HCT116 (cell line): ENCODE results near the gene TAF1B. TPM values are rescaled to one million over a fixed set of nuclear protein-coding genes. Genes with fewer than 3 reads are reported as not detected.

Experiments used
- ATAC-seq: fragments of 200-7000 bp; cut with Tn5 transposase; 2 replicates; pipeline ENCODE4 v1.9.1; 2020; ENCODE audit warnings: mild to moderate bottlenecking, moderate library complexity
- BruUV-seq: library from RNA; stranded (reverse); fragments of 400-500 nt; replicated peaks from 2 replicates; lab custom pipeline; 2021; lab: Mats Ljungman, UMichigan
- CTCF ChIA-PET: fragments of 300-600 bp; sonication (Branson Sonifier 250); formaldehyde crosslinking; loops from one replicate; lab custom pipeline; 2021; ENCODE audit warnings: antibody characterized with exemption; lab: Charles Lee
- POLR2A ChIA-PET: fragments of 300-600, 350-600 bp; sonication (Branson Sonifier 250); formaldehyde crosslinking; loops from one replicate; lab custom pipeline; 2021; ENCODE audit warnings: antibody characterized with exemption; lab: Charles Lee
- RAD21 ChIA-PET, 2 experiments: fragments of 300-600 bp; sonication (Branson Sonifier 250); formaldehyde crosslinking; loops; one replicate each; lab custom pipeline; 2023; ENCODE audit warnings: low total read pairs in 2 of 2; ENCODE audit not compliant: uncharacterized antibody in 2 of 2, unreplicated experiment in 2 of 2, low non-redundant PET in 1 of 2; lab: Charles Lee
- DNase-seq: peaks from one replicate; pipeline ENCODE4 v3.0.0-alpha.2; 2010; ENCODE audit warnings: low read depth, low spot score
- H2AFZ ChIP-seq: fragments of 200-600 bp; shearing (Covaris generic), sonication (generic); 2 replicates; pipeline ENCODE4 v1.6.1; 2017; ENCODE audit warnings: low read depth, mixed run types, mixed read lengths, antibody characterized with exemption, low read length; ENCODE audit not compliant: poor library complexity, severe bottlenecking
- H3K27ac ChIP-seq: 2 replicates; pipeline ENCODE4 v1.5.1; 2012; ENCODE audit warnings: low read depth, low read length
- H3K27me3 ChIP-seq: fragments of 200-600 bp; sonication (generic); 2 replicates; pipeline ENCODE4 v1.6.1; 2016; ENCODE audit warnings: mixed run types, low read length, mixed read lengths; ENCODE audit not compliant: insufficient read depth
- H3K36me3 ChIP-seq, 2 experiments: fragments of 200-500 bp in 1 of 2; fragments of 200-600 bp in 1 of 2; sonication (Bioruptor generic) in 1 of 2; sonication (generic) in 1 of 2; 2 replicates each; pipeline versions ENCODE4 v1.5.1 to v1.6.1; 2014 to 2016; ENCODE audit warnings: low read length in 2 of 2, inconsistent platforms in 1 of 2, mixed read lengths in 1 of 2, mixed run types in 1 of 2; ENCODE audit not compliant: insufficient read depth in 2 of 2, control insufficient read depth in 1 of 2
- H3K4me1 ChIP-seq, 2 experiments: fragments of 200-600 bp in 1 of 2; sonication (generic) in 1 of 2; 2 replicates each; pipeline versions ENCODE4 v1.5.1 to v1.6.1; 2012 to 2017; ENCODE audit warnings: low read length in 2 of 2, inconsistent platforms in 1 of 2, mild to moderate bottlenecking in 1 of 2, mixed read lengths in 1 of 2, mixed run types in 1 of 2, moderate library complexity in 1 of 2; ENCODE audit not compliant: insufficient read depth in 2 of 2, control insufficient read depth in 1 of 2
- H3K4me2 ChIP-seq: fragments of 200-600 bp; sonication (generic); 2 replicates; pipeline ENCODE4 v1.6.1; 2017; ENCODE audit warnings: mixed run types, low read length, mixed read lengths
- H3K4me3 ChIP-seq, 2 experiments: fragments of 200-600 bp in 1 of 2; sonication (generic) in 1 of 2; replicated peaks in 1 of 2; 2 replicates each; pipeline ENCODE4 v1.5.1; 2011 to 2016; ENCODE audit warnings: low read length in 2 of 2, control low read depth in 1 of 2, low read depth in 1 of 2, mild to moderate bottlenecking in 1 of 2, mixed read lengths in 1 of 2, mixed run types in 1 of 2
- H3K79me2 ChIP-seq: fragments of 200-600 bp; sonication (generic); 2 replicates; pipeline ENCODE4 v1.6.1; 2017; ENCODE audit warnings: mild to moderate bottlenecking, mixed run types, low read length, moderate library complexity, mixed read lengths; ENCODE audit not compliant: insufficient read depth
- H3K9ac ChIP-seq: fragments of 200-600 bp; sonication (generic); 2 replicates; pipeline ENCODE4 v1.6.1; 2016; ENCODE audit warnings: low read length, mixed read lengths
- H3K9me2 ChIP-seq: fragments of 200-600 bp; sonication (generic), shearing (Covaris generic); 2 replicates; pipeline ENCODE4 v1.6.1; 2017; ENCODE audit warnings: mixed run types, mild to moderate bottlenecking, moderate library complexity; ENCODE audit not compliant: insufficient read depth
- H3K9me3 ChIP-seq, 2 experiments: fragments of 200-500 bp in 1 of 2; fragments of 200-600 bp in 1 of 2; sonication (Bioruptor generic) in 1 of 2; sonication (generic) in 1 of 2; 2 replicates each; pipeline ENCODE4 v1.6.1; 2014 to 2017; ENCODE audit warnings: low read length in 2 of 2, mixed read lengths in 2 of 2, inconsistent platforms in 1 of 2, low read depth in 1 of 2, mild to moderate bottlenecking in 1 of 2, mixed run types in 1 of 2, moderate library complexity in 1 of 2; ENCODE audit not compliant: control insufficient read depth in 1 of 2, insufficient read depth in 1 of 2
- H4K20me1 ChIP-seq: fragments of 200-600 bp; sonication (generic), shearing (Covaris generic); 2 replicates; pipeline ENCODE4 v1.6.1; 2017; ENCODE audit warnings: mixed run types, mild to moderate bottlenecking, moderate library complexity; ENCODE audit not compliant: insufficient read depth
- CBX3 ChIP-seq: IDR thresholded peaks from 2 replicates; pipeline ENCODE4 v1.6.1; 2012; ENCODE audit warnings: low read depth
- CEBPB ChIP-seq: IDR thresholded peaks from 2 replicates; pipeline ENCODE4 v1.6.1; 2012; ENCODE audit warnings: low read depth
- ELF1 ChIP-seq: IDR thresholded peaks from 2 replicates; pipeline ENCODE4 v1.6.1; 2012; ENCODE audit warnings: low read depth, borderline replicate concordance
- EZH2phosphoT487 ChIP-seq: fragments of 200-600 bp; IDR thresholded peaks from 2 replicates; pipeline ENCODE4 v1.6.1; 2018; ENCODE audit warnings: antibody characterized with exemption, borderline replicate concordance
- FOSL1 ChIP-seq: IDR thresholded peaks from 2 replicates; pipeline ENCODE4 v1.6.1; 2012; ENCODE audit warnings: low read depth
- JUND ChIP-seq: IDR thresholded peaks from 2 replicates; pipeline ENCODE4 v1.6.1; 2012
- POLR2A ChIP-seq: IDR thresholded peaks from 2 replicates; pipeline ENCODE4 v1.7.0; 2011; ENCODE audit warnings: borderline replicate concordance; ENCODE audit not compliant: insufficient read depth, insufficient read length; ENCODE audit errors: extremely low read depth
- POLR2AphosphoS5 ChIP-seq: IDR thresholded peaks from 2 replicates; pipeline ENCODE4 v1.6.1; 2011; ENCODE audit warnings: mild to moderate bottlenecking, low read depth, low read length, moderate library complexity
- RAD21 ChIP-seq: IDR thresholded peaks from 2 replicates; pipeline ENCODE4 v1.6.1; 2012; ENCODE audit warnings: low read depth, mild to moderate bottlenecking
- REST ChIP-seq: IDR thresholded peaks from 2 replicates; pipeline ENCODE4 v1.6.1; 2012; ENCODE audit warnings: low read depth
- SIN3A ChIP-seq: IDR thresholded peaks from 2 replicates; pipeline ENCODE4 v1.6.1; 2012; ENCODE audit warnings: low read depth
- SP1 ChIP-seq: IDR thresholded peaks from 2 replicates; pipeline ENCODE4 v1.6.1; 2012; ENCODE audit warnings: low read depth
- SRF ChIP-seq: IDR thresholded peaks from 2 replicates; pipeline ENCODE4 v1.6.1; 2012; ENCODE audit warnings: low read depth
- TCF7L2 ChIP-seq: IDR thresholded peaks from 2 replicates; pipeline ENCODE4 v1.7.0; 2011; ENCODE audit warnings: borderline replicate concordance, inconsistent platforms; ENCODE audit not compliant: insufficient read depth, insufficient read length; ENCODE audit errors: extremely low read depth
- ZFX ChIP-seq: fragments of 450-650 bp; IDR thresholded peaks from 2 replicates; pipeline ENCODE4 v1.6.1; 2017
- ZNF274 ChIP-seq: fragments of 200-500 bp; sonication (Bioruptor generic); IDR thresholded peaks from 2 replicates; pipeline ENCODE4 v1.6.1; 2014; ENCODE audit warnings: mild to moderate bottlenecking, low read depth, low read length, inconsistent platforms
- intact Hi-C: fragments of 100-400 bp; cut with micrococcal nuclease; formaldehyde crosslinking; loops from 2 replicates; pipeline ENCODE4 v1.10.0; 2022
- total RNA-seq: library from RNA; stranded (reverse); gene quantifications from one replicate; pipeline ENCODE4 v1.2.1, GENCODE V29; 2021; ENCODE audit not compliant: unreplicated experiment
- TF ChIP-seq, protein P1 (sequence below): IDR thresholded peaks from 2 replicates; pipeline ENCODE4 v1.6.1; 2011; ENCODE audit warnings: mild to moderate bottlenecking, low read length, moderate library complexity; ENCODE audit not compliant: insufficient replicate concordance; ENCODE audit errors: extremely low read depth

The TAF1B gene
- total RNA-seq, 1 experiment from 2014 or later = 27.9 TPM

DNA sequence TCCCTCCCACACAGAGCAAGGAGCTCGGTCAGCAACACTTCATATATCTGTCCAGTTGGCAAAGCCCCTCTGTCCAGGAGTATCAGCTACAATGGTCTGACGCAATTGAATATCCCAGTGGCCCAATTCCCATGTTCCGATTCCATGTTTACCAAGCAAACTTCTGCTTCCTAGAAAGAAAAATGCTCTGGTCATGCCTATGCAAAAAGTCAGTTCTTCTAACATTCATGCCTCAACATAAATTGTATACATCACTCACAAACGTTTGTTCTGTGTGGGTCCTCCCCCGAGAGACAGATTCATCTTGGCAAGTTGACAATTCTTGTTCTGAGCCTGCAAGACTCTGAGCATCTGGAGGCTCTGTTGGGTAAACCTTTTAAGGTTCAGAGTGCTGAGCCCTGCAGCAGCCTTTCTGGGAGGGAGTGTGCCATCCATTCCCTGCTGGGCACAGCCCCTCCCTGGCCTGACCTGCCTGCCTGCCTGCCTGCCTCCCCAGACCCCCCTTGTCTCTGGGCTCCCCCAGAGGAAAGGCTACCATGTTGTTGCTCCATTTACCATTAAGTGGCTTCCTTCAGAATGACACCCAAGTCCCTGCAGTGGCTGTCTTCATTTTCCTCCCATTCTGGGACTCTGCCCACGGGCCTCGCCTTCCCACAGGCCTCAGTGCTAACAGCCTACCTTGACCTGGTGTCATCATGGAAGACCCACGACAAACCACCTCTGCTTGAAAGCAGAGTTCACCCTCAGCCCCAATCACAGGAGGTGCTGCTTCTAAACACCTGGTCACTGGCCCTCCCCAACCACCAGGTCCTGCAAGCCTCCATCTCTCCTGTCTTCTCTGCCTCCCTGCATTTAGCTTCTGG is 37.6 kb upstream of the TAF1B start:
- no peak for DNase-seq

More for the DNA sequence above, 37.6 kb upstream of the TAF1B start:
- H2AFZ ChIP-seq = no peak overlapping the region
- TF ChIP-seq TCF7L2 (no peak), SP1 (no peak), ELF1 (no peak), CBX3 (no peak), EZH2phosphoT487 (no peak), SRF (no peak), ZNF274 (no peak), RAD21 (no peak), ZFX (no peak), REST (no peak), SIN3A (no peak), POLR2AphosphoS5 (no peak), POLR2A (no peak), JUND (no peak), FOSL1 (no peak), CEBPB (no peak)
- TF ChIP-seq, protein P1, sequence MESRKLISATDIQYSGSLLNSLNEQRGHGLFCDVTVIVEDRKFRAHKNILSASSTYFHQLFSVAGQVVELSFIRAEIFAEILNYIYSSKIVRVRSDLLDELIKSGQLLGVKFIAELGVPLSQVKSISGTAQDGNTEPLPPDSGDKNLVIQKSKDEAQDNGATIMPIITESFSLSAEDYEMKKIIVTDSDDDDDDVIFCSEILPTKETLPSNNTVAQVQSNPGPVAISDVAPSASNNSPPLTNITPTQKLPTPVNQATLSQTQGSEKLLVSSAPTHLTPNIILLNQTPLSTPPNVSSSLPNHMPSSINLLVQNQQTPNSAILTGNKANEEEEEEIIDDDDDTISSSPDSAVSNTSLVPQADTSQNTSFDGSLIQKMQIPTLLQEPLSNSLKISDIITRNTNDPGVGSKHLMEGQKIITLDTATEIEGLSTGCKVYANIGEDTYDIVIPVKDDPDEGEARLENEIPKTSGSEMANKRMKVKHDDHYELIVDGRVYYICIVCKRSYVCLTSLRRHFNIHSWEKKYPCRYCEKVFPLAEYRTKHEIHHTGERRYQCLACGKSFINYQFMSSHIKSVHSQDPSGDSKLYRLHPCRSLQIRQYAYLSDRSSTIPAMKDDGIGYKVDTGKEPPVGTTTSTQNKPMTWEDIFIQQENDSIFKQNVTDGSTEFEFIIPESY = no peak
- H3K36me3 ChIP-seq = no peaks in the 10 kb centered on the region
- no peaks in the 10 kb centered on the region for H3K27me3 ChIP-seq
- H3K9me3 ChIP-seq = no peaks in the 10 kb centered on the region
- H3K4me1 ChIP-seq = peaks cover 29 to 40% of the 10 kb centered on the region in 2 experiments
- CTCF ChIA-PET = no interaction called here
- no TSS peak for BruUV-seq
- H3K4me2 ChIP-seq = no peak overlapping the region
- H3K27ac ChIP-seq = no peak overlapping the region
- H3K9me2 ChIP-seq = no peaks in the 10 kb centered on the region
- H3K9ac ChIP-seq = no peak overlapping the region
- no peaks in the 10 kb centered on the region for H4K20me1 ChIP-seq
- POLR2A ChIA-PET = no interaction called here
- RAD21 ChIA-PET = no interaction called here
- H3K79me2 ChIP-seq = no peaks in the 10 kb centered on the region
- no peak for ATAC-seq
- no peak overlapping the region for H3K4me3 ChIP-seq
- intact Hi-C loops = no loop called here
